8988T (cell line): Measurements from ENCODE around the gene EFCAB11.
"Not testable (repeated sequence)": the region's sequence is repeated elsewhere in the genome, so short reads cannot be mapped to it uniquely, and the experiment has no call there.

ENCODE experiments used
- DNase-seq: peaks from one replicate; pipeline ENCODE4 v3.0.0; 2011

EFCAB11 gene

DNA sequence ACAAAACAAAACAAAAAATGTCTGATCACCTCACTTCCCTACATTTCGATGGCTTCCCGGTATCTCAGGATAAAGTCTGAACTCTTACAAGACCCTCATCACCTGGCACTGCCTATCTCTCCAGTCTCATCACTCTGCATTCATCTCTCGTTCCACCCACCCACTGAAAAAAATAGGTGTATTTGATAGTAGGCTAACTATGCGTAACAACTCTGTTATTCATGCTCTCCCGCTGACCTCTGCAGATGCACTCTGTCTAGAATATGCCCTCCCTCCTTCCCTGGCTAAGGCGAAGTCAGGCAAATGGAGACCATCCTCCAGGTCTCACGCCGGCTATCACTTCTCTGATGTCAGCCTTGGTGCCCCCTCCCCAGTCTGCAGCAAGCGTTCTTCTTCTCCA, 44.9 kb downstream of the EFCAB11 start:
- DNase-seq, result no peak

DNA sequence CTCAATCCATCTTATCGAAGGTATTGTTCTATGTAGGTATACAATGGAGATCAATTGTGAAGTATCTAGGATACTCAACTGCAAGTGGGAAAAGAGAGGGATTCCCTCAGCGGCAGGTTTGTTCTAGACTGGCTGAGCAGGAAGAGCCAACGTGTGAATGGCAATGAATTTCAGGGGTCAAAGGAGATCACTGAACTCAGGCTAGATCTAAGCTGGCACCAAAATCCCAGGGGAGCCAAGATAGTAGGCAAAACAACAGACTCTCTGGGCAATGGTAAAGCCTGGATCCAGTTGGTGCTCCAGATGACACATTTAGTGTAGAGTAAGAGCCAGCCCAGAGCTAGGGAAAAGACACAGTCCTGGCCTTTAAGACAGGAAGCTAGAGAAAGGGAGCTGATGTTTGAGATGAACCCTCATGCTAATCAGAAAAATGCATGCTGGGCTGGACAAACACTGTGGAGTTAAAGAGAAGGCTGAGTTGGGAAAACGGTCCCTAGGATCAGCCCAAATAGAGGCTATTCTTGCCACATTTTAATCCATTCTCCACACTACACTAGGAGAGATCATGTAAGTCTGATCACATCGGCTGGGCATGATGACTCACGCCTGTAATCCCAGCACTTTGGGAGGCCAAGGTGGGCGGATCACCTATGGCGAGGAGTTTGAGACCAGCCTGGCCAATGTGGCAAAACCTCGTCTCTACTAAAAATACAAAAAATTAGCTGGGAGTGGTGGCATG, 45.6 kb downstream of the EFCAB11 start:
- DNase-seq, result no peak

DNA sequence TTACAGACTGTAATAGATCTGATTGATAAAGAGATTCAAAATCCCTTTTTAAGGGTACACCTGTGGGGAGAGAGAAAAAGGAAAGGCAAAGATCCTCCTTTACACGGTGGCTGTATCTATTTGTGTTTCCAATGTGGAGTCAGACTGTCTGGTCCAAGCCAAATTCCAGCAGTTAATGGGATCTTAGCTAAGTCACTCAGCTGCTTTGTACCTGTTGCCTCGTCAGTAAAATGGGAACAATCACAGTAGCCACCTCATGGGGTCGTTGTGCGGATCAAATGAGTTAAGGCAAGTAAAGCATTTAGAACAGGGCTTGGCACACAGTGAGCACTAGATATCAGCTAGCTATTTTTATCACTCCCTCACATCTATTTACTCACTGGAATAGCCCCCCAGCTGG, 46.9 kb downstream of the EFCAB11 start:
- no peak for DNase-seq

DNA sequence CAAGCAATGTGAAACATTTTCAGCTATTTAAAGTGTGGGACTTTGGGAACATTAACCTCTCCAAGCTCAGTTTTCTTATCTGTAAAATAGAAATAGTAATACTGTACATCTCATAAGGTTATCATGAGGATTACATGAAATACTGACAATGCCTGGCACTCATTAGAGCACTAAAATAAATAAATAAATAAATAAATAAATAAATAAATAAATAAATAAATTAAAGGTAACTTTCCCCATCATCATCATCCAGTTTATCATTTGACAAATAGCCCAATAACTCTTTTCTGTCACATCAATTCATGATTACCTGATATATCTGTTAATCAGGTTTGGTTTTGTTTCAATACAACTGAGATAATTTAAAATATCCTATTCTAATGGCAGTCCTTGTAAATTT, 48.5 kb downstream of the EFCAB11 start:
- no peak for DNase-seq

- no peak for DNase-seq
These were observed 51.1 kb downstream of the EFCAB11 start for GRCh38 chr14:89903340-89903952.

DNA sequence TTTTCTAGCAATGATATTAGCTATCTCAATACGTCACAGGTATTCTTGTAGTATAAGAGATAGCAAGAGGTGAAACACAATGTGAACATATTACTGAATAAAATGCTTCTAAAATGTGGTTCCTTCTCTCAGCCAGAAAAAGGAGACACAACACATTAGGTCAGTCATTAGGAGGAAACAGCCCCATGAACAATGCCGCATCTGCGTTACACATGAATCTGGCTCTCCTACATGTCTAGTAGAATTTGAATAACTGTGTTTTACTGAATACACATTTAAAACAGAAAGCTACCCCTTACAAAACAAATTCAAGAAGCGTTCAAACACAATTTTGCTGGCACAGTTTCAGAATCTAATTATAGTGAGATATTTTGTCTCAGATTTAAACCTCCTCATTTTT, 51.6 kb downstream of the EFCAB11 start:
- DNase-seq, result no peak

- DNase-seq, result no peak
These were observed 53.7 kb downstream of the EFCAB11 start for GRCh38 chr14:89900802-89901201.

DNA sequence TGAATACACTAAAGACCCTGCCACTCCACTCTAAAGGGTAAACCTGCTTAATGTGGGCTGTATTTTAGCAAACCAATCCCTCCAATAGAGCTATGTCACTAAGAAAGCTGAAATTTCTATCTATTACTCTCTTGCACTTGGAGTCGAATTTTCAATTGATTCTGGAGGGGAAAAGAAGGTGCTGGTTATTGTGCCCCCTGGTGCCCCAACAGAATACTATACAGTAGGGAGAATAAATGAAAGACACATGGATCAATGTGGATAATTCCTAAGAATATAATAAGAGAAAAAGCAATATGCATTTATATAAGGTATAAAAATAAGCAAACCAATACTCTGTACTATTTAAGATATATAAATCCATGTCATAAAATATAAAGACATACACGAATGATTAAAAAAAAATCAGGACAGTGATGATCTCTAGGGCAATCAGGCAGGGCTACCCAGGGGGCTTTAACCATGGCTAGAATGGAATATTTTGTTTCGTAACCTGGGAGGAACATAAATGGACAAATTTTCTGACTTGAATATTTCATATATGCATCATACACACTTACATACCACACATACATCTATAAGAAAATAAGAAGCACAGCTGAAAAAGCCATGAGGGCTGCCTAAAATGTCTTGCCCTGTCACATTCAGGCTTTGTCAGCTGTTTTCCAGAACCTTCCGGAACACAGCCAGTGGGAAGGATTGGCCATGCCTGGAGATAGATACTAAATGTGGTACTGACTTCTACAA, 54.4 kb downstream of the EFCAB11 start:
- DNase-seq, result no peak

DNA sequence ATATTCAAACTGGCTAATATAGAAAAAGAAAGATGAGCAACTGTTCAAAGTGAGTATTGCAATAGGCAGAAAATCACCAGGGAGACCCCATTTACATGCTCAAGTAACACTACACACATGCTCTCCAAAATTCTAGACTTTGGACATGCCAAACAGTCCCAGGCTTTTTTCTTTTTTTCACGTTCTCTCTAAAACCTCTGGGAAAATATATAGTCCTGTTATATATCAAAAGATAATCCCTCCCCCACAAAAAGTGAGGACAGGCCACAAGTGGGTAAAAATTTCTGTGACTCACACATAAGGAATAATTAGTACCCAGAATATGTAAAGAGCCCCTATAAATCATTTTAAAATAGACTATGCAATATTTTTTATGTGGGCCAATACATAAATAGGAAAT, 55.2 kb downstream of the EFCAB11 start:
- DNase-seq, result no peak

DNA sequence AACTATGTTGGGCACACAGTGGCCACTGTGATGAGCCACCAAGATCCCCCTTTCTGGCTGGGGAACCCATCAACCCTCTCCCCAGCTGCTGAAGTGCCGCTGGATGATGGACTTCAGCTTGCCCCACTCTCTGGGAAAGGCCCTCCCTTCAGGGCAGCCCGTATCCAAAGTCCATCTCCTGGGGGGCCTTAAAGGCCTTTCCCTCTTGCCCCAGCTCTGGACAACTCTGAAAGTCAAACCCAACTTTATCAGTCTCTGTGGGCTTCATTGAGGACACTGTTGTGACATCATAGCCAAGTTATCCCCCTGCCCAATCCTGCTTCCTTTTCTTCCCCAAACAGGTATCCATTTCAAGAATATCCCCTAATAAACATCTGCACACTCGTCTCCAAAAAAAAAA, 61.1 kb downstream of the EFCAB11 start:
- DNase-seq, result not testable (repeated sequence)

- no peak for DNase-seq
These were observed 61.6 kb downstream of the EFCAB11 start for GRCh38 chr14:89892953-89893352.

DNA sequence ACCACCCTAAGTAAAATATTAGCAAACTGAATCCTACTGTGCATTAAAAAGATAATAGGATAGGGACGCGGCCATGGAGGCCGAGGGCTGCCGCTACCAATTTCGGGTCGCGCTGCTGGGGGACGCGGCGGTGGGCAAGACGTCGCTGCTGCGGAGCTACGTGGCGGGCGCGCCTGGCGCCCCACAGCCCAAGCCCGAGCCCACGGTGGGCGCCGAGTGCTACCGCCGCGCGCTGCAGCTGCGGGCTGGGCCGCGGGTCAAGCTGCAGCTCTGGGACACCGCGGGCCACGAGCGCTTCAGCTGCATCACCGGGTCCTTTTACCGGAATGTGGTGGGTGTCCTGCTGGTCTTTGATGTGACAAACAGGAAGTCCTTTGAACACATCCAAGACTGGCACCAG, 62.8 kb downstream of the EFCAB11 start:
- not testable (repeated sequence) for DNase-seq

DNA sequence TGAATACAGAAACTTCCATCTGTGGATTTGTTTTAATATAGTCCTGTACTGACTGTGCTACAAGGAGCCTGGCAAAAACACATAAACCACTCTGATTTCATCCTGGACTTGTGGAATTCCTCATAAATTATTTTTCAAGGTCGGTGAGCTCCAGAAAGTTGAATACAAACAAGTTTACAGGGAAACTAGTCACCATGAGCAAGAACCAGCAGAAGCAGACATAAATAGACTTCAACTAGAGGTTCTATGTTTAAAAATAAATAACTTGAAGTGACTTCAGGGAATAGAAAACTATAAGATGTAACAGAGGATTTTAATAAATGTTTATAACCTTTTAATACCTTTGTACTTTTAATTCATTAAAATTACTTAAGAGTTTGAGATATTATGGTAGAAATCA, 63.5 kb downstream of the EFCAB11 start:
- no peak for DNase-seq

- DNase-seq, result no peak
These were observed 63.9 kb downstream of the EFCAB11 start for GRCh38 chr14:89890589-89890988.

GRCh38 chr14:89889626-89890025, 64.9 kb downstream of the EFCAB11 start:
- no peak for DNase-seq

GRCh38 chr14:89884761-89885160, 69.8 kb downstream of the EFCAB11 start:
- no peak for DNase-seq

DNA sequence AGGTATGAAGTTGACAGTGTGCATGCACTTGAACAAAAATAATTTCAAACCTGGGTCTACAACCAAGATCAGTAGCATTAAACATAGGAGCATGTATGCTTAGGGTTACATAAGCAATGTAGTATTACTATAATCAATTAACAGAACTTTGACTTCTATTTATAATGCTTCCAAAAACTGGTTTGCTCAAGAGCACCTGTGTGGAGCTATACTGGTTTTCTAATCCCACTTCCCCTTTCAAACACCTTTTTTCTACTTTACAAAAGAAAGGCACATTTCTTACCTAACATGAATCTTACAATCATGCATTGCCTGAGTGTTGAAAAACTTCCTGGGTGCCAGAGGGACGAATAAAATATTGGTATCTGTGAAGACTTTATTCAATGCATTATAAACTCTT, 72.7 kb downstream of the EFCAB11 start:
- DNase-seq, result no peak

DNA sequence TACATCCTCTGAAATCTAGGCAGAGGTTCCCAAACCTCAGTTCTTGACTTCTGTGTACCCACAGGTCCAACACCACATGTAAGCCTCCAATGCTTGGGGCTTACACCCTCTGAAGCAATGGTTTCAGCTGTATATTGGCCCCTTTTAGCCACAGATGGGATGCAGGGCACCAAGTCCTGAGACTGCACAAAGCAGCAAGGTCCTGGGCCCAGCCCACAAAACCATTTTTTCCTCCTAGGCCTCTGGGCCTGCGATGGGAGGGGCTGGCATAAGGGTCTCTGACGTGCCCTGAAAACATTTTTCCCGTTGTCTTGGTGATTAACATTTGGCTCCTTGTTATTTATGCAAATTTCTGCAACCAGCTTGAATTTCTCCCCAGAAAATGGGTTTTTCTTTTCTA, 80.4 kb downstream of the EFCAB11 start:
- not testable (repeated sequence) for DNase-seq

GRCh38 chr14:89870316-89870715, 84.2 kb downstream of the EFCAB11 start:
- DNase-seq, result no peak

DNA sequence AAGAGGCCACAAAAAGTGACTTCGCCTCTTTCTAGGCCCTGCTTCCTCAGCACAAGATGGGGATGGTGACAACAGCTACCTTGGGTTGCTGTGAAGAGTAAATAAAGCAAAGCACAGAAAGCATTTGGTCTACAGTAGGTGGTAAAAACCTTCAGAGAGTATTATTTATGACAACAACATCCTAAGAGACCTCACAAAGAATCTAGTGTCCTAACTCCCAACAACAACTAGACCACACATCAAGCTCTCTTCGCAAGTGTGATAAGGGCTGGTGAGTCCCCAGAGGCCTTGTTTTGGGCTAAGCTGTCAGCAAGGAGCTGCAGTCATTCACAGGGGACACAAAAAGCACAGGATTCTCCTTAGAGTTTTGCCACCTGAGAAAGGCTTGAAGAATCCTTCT, 84.9 kb downstream of the EFCAB11 start:
- DNase-seq, result no peak

DNA sequence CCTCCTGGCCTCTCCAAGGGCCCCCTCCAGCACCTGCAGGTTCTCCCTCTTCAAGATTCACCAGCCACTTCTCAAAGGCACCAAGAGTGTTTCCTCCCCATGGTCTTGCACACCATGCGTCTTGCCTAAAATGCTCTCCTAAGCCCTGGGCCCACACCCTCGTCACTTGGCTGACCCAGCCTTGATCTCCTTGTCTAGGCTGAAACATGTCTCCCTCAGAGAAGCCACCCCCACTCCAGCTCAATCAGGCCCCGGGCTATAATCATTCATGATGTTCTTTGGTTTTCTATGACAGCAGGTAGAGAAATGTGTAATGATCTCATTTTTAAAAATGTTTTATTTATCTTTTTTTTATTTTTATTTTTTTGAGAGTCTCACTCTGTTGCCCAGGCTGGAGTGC, 88.1 kb downstream of the EFCAB11 start:
- DNase-seq, result no peak

DNA sequence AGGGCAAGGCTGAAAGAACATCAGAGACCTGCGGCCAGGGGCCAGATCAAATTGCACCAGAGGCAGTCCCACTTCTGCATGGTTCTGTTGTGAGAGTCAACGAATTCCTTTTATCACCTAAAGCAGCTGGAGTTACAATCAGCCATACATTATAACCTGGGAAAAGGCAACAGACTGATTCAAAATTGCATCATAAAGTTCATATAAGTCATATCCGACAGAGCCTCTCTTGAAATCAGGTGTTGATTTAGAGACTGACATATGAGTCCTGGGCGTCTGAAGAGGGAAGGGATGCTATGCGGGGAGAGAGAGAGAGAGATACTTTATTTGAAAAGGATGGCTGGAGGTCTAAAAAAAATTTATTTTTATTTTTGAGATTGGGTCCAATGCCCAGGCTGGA, 89.4 kb downstream of the EFCAB11 start:
- DNase-seq, result no peak

GRCh38 chr14:89862856-89863255, 91.7 kb downstream of the EFCAB11 start:
- DNase-seq, result no peak

- DNase-seq, result no peak
These were observed 92.9 kb downstream of the EFCAB11 start for GRCh38 chr14:89861630-89862029.
